HG03442 (cell line): ENCODE results near the gene XDH.

Source experiments
- ATAC-seq: cut with Tn5 transposase; IDR thresholded peaks from one replicate; pipeline ENCODE4 v1.9.1; 2021; ENCODE audit warnings: mild to moderate bottlenecking, moderate library complexity; ENCODE audit not compliant: unreplicated experiment

The XDH gene

DNA sequence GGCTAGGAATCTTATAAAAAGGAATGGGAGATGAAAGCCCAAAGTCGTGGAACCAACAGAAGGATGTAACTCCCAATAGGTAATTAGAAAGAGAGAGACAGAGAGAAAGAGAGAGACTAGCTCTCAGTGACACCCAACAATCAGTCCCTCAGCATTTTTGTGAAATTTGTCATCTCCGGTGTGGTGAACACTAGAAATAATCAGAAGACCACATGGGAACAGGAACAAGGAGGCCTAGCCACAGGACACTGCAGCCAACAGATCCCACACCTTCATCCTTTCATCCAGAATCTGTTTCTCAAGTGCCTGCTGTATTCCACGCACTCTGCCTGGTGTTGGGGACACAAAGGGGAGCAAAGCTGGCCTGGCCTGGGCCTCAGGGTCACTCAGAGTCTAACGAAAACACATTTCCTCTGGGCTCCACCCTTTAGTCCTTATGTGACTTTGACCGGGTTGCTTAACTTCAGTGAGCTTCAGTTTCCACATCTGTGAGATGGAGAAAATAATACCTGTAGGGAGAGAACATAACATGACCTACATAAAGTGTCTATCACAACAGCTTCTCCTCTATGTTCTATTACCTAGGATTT, 127.5 kb downstream of the XDH start:
- ATAC-seq, result no peak

DNA sequence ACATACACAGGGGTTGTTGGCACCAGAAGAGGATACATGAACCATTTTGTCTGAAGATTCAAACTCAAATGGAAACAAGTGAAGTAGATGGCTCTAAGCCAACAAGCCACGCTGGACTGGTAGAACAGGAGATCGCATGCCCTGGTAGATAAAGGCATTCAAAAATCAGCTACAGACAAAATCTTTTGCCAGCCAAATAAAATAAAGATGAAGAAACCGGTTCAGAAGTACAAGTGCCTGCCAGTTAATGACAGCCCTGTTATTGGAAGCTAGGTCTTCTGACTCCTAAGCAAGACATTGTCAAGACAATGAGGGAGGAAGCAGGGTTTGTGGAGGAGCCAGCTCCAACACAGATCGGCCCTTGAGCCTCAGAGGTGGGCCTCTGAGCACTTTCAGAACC, 128.3 kb downstream of the XDH start:
- no peak for ATAC-seq
